ENCODE measurements around the gene PROX2.

Gene PROX2

GRCh38 chr14:74829251-74829650 lies 46.7 kb downstream of the PROX2 start:
- Histone ChIP-seq H3K4me3 (replicated peaks; ENCODE audit: insufficient read depth, low read length) (no peak overlapping the region), H3K27ac (replicated peaks) (no peak overlapping the region), H3K27me3 (ENCODE audit: insufficient read depth, poor library complexity, severe bottlenecking) (no peaks in the 10 kb centered on the region)
- DNase-seq (ENCODE audit: low read depth in 1 of 2, low spot score in 1 of 2): no peak
- TF ChIP-seq REST (IDR thresholded peaks at IDR 0.05; ENCODE audit: insufficient replicate concordance, low read depth): no peak
- TF ChIP-seq CTCF (IDR thresholded peaks at IDR 0.05; ENCODE audit: insufficient read depth, low read length): no peak
- no peak for TF ChIP-seq GABPA (IDR thresholded peaks at IDR 0.05; ENCODE audit: low read depth)

- no peak overlapping the region for H3K4me3 ChIP-seq (replicated peaks; ENCODE audit: insufficient read depth, low read length)
- TF ChIP-seq GABPA (IDR thresholded peaks at IDR 0.05; ENCODE audit: low read depth) (no peak), POLR2AphosphoS5 (IDR thresholded peaks at IDR 0.05; ENCODE audit: low read depth) (no peak), REST (IDR thresholded peaks at IDR 0.05; ENCODE audit: insufficient replicate concordance, low read depth) (no peak), CTCF (IDR thresholded peaks at IDR 0.05; ENCODE audit: insufficient read depth, low read length) (no peak), SPI1 (IDR thresholded peaks at IDR 0.05; ENCODE audit: borderline replicate concordance, low read depth) (no peak)
- no peaks in the 10 kb centered on the region for H3K27me3 ChIP-seq (ENCODE audit: insufficient read depth, poor library complexity, severe bottlenecking)
Observed at GRCh38 chr14:74826574-74826973, 49.4 kb downstream of the PROX2 start.

More at GRCh38 chr14:74826574-74826973, 49.4 kb downstream of the PROX2 start:
- H3K27ac ChIP-seq (replicated peaks): no peak overlapping the region
- no peak for DNase-seq (ENCODE audit: low read depth in 1 of 2, low spot score in 1 of 2)

All from HL-60 (cell line).